Measurements from ENCODE around the gene GJC2. TPM values are rescaled to one million over a fixed set of nuclear protein-coding genes. Genes with fewer than 3 reads are reported as not detected.

GJC2 gene
- total and polyA plus RNA-seq, 4 donors = 0.10 to 0.79 (median 0.25) TPM; not detected in 1

- no peaks in the 10 kb centered on the region for H3K36me3 ChIP-seq (ENCODE audit: control insufficient read depth in 4 of 4, insufficient read depth in 3 of 4, low read depth in 1 of 4, low read length in 3 of 4)
- no peak overlapping the region for H3K27ac ChIP-seq (ENCODE audit: low read depth in 1 of 2, low read length in 2 of 2)
- H3K4me1 ChIP-seq (ENCODE audit: control insufficient read depth in 4 of 4, insufficient read depth in 4 of 4, low read length in 3 of 4) = peaks cover 0 to 9% (median 0%) of the 10 kb centered on the region in 4 donors
- no peak overlapping the region for H3K4me3 ChIP-seq (ENCODE audit: low read depth in 1 of 3, low read length in 3 of 3)
- no peak overlapping the region for H3K9ac ChIP-seq (ENCODE audit: low read depth in 1 of 2, low read length in 2 of 2)
- WGBS = 62% methylated on average over 43 of the region's 43 CpGs
- H3K9me3 ChIP-seq (ENCODE audit: control insufficient read depth in 4 of 4, low read length in 3 of 4) = no peaks in the 10 kb centered on the region
- DNase-seq (ENCODE audit: low spot score) = no peak
- no peaks in the 10 kb centered on the region for H3K27me3 ChIP-seq (ENCODE audit: control insufficient read depth in 4 of 4, insufficient read depth in 4 of 4, low read length in 3 of 4)
- TF ChIP-seq RAD21 (IDR thresholded peaks at IDR 0.05) = no peak
- no peak for TF ChIP-seq ATF3 (IDR thresholded peaks at IDR 0.05)
- TF ChIP-seq GABPA (IDR thresholded peaks at IDR 0.05 in 1 of 2, conservative IDR thresholded peaks at IDR 0.05 in 1 of 2) = no peak
- no peak for TF ChIP-seq REST (IDR thresholded peaks at IDR 0.05)
- TF ChIP-seq RXRA (IDR thresholded peaks at IDR 0.05) = no peak
- TF ChIP-seq HNF4G (IDR thresholded peaks at IDR 0.05) = no peak
- no peak for TF ChIP-seq SP1 (IDR thresholded peaks at IDR 0.05)
- TF ChIP-seq CTCF (IDR thresholded peaks at IDR 0.05; ENCODE audit: low read depth, low read length, missing input control) = no peak
- TF ChIP-seq JUND (IDR thresholded peaks at IDR 0.05) = no peak
- no peak for TF ChIP-seq FOXA2 (IDR thresholded peaks at IDR 0.05)
- TF ChIP-seq ZBTB33 (IDR thresholded peaks at IDR 0.05) = no peak
These were observed 8.0 kb downstream of the GJC2 start for GRCh38 chr1:228157729-228158126.

GRCh38 chr1:228158151-228159007, 8.6 kb downstream of the GJC2 start:
- Histone ChIP-seq H3K27ac (ENCODE audit: low read depth in 1 of 2, low read length in 2 of 2) (no peak overlapping the region), H3K27me3 (ENCODE audit: control insufficient read depth in 4 of 4, insufficient read depth in 4 of 4, low read length in 3 of 4) (no peaks in the 10 kb centered on the region), H3K4me3 (ENCODE audit: low read depth in 1 of 3, low read length in 3 of 3) (no peak overlapping the region), H3K9ac (ENCODE audit: low read depth in 1 of 2, low read length in 2 of 2) (no peak overlapping the region), H3K9me3 (ENCODE audit: control insufficient read depth in 4 of 4, low read length in 3 of 4) (no peaks in the 10 kb centered on the region), H3K36me3 (ENCODE audit: control insufficient read depth in 4 of 4, insufficient read depth in 3 of 4, low read depth in 1 of 4, low read length in 3 of 4) (no peaks in the 10 kb centered on the region), H3K4me1 (ENCODE audit: control insufficient read depth in 4 of 4, insufficient read depth in 4 of 4, low read length in 3 of 4) (peaks cover 0 to 13% (median 0%) of the 10 kb centered on the region in 4 donors)
- 32% methylated on average over 98 of the region's 98 CpGs for WGBS
- TF ChIP-seq YY1 (IDR thresholded peaks at IDR 0.05) = no peak
- TF ChIP-seq TAF1 (conservative IDR thresholded peaks at IDR 0.05) = no peak
- no peak for TF ChIP-seq JUND (IDR thresholded peaks at IDR 0.05)
- TF ChIP-seq ATF3 (IDR thresholded peaks at IDR 0.05) = no peak
- TF ChIP-seq HNF4A (conservative IDR thresholded peaks at IDR 0.05) = no peak
- TF ChIP-seq MAX (IDR thresholded peaks at IDR 0.05) = no peak
- no peak for TF ChIP-seq SP1 (IDR thresholded peaks at IDR 0.05)
- no peak for DNase-seq (ENCODE audit: low spot score)
